ENCODE measurements around the gene NCAPH2. TPM values are rescaled to one million over a fixed set of nuclear protein-coding genes. Genes with fewer than 3 reads are reported as not detected.

NCAPH2 gene
- polyA plus RNA-seq, 1 experiment = 10.4 TPM

GRCh38 chr22:50525858-50526107 lies 17.8 kb downstream of the NCAPH2 start:
- H3K27me3 ChIP-seq (ENCODE audit: control insufficient read depth, insufficient read depth, low read length) = peaks cover 5% of the 10 kb centered on the region
- TF ChIP-seq CTCF (IDR thresholded peaks at IDR 0.05; ENCODE audit: low read depth, low read length) = no peak
- ChIA-PET POLR2A (interaction anchor here (0.8 to 2.1 kb wide), 16 partner anchors 10 to 102 kb away, joined by 3 to 29 read pairs (median 5); partner anchors contain the start of genes ARSA, CPT1B, KLHDC7B and LMF2), CTCF (interaction anchor here (0.5 to 2.6 kb wide), 26 partner anchors 10 to 169 kb away, joined by 3 to 32 read pairs (median 3); partner anchors contain the start of genes ARSA, CPT1B, KLHDC7B and LMF2)
- peaks cover 11% of the 10 kb centered on the region; the same call in 1 of the 2 replicates for H3K9me3 ChIP-seq (ENCODE audit: control insufficient read depth, insufficient read depth, low read length)
- DNase-seq (ENCODE audit: low read depth, low spot score) = no peak
- peak overlapping the region; percentile 81 for H3K4me3 ChIP-seq (ENCODE audit: low read depth, low read length)
- H3K27ac ChIP-seq (ENCODE audit: low read depth, low read length) = no peak overlapping the region

- peaks cover 5% of the 10 kb centered on the region for H3K27me3 ChIP-seq (ENCODE audit: control insufficient read depth, insufficient read depth, low read length)
- H3K4me3 ChIP-seq (ENCODE audit: low read depth, low read length) = peak overlapping the region; percentile 81
- ChIA-PET POLR2A (interaction anchor here (0.9 to 2.0 kb wide), 12 partner anchors 14 to 101 kb away, joined by 3 to 29 read pairs (median 6); partner anchors contain the start of genes ARSA, CPT1B, KLHDC7B and LMF2), CTCF (interaction anchor here (0.7 to 2.6 kb wide), 23 partner anchors 10 to 168 kb away, joined by 3 to 32 read pairs (median 3); partner anchors contain the start of genes ARSA, CPT1B, KLHDC7B and LMF2)
- peak overlapping the region; percentile 57 for H3K27ac ChIP-seq (ENCODE audit: low read depth, low read length)
- DNase-seq (ENCODE audit: low read depth, low spot score) = no peak
- peak; percentile 41 for TF ChIP-seq CTCF (IDR thresholded peaks at IDR 0.05; ENCODE audit: low read depth, low read length)
- H3K9me3 ChIP-seq (ENCODE audit: control insufficient read depth, insufficient read depth, low read length) = peaks cover 11% of the 10 kb centered on the region; the same call in 1 of the 2 replicates
Measured at GRCh38 chr22:50526108-50526833, 18.2 kb downstream of the NCAPH2 start.

GRCh38 chr22:50526834-50527801 lies 19.1 kb downstream of the NCAPH2 start:
- POLR2A ChIA-PET = interaction anchor here (0.6 kb wide), 1 partner anchor 11 kb away, joined by 5 read pairs; no protein-coding TSS in a partner anchor
- Histone ChIP-seq H3K27me3 (ENCODE audit: control insufficient read depth, insufficient read depth, low read length) (peaks cover 5% of the 10 kb centered on the region), H3K27ac (ENCODE audit: low read depth, low read length) (peak overlapping the region; percentile 57), H3K9me3 (ENCODE audit: control insufficient read depth, insufficient read depth, low read length) (peaks cover 11% of the 10 kb centered on the region; the same call in 1 of the 2 replicates), H3K4me3 (ENCODE audit: low read depth, low read length) (peak overlapping the region; percentile 81)
- CTCF ChIA-PET = interaction anchor here (0.5 to 0.7 kb wide), 2 partner anchors 9 to 24 kb away, joined by 5 read pairs; no protein-coding TSS in a partner anchor
- TF ChIP-seq CTCF (IDR thresholded peaks at IDR 0.05; ENCODE audit: low read depth, low read length) = no peak
- DNase-seq (ENCODE audit: low read depth, low spot score) = no peak

- Histone ChIP-seq H3K4me3 (ENCODE audit: low read depth, low read length) (no peak overlapping the region), H3K9me3 (ENCODE audit: control insufficient read depth, insufficient read depth, low read length) (peaks cover 11% of the 10 kb centered on the region; the same call in 1 of the 2 replicates), H3K27me3 (ENCODE audit: control insufficient read depth, insufficient read depth, low read length) (peaks cover 5% of the 10 kb centered on the region), H3K27ac (ENCODE audit: low read depth, low read length) (no peak overlapping the region)
- ChIA-PET CTCF (interaction anchor here (0.5 to 0.7 kb wide), 2 partner anchors 8 to 25 kb away, joined by 5 read pairs; no protein-coding TSS in a partner anchor), POLR2A (no interaction called here)
- DNase-seq (ENCODE audit: low read depth, low spot score) = no peak
- TF ChIP-seq CTCF (IDR thresholded peaks at IDR 0.05; ENCODE audit: low read depth, low read length) = no peak
Measured at GRCh38 chr22:50527921-50528681, 20.1 kb downstream of the NCAPH2 start.
